Measurements from ENCODE around the gene RNF213.

GRCh38 chr17:80303824-80304223, 43.2 kb downstream of the RNF213 start:
- TF ChIP-seq, protein P1, sequence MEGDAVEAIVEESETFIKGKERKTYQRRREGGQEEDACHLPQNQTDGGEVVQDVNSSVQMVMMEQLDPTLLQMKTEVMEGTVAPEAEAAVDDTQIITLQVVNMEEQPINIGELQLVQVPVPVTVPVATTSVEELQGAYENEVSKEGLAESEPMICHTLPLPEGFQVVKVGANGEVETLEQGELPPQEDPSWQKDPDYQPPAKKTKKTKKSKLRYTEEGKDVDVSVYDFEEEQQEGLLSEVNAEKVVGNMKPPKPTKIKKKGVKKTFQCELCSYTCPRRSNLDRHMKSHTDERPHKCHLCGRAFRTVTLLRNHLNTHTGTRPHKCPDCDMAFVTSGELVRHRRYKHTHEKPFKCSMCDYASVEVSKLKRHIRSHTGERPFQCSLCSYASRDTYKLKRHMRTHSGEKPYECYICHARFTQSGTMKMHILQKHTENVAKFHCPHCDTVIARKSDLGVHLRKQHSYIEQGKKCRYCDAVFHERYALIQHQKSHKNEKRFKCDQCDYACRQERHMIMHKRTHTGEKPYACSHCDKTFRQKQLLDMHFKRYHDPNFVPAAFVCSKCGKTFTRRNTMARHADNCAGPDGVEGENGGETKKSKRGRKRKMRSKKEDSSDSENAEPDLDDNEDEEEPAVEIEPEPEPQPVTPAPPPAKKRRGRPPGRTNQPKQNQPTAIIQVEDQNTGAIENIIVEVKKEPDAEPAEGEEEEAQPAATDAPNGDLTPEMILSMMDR (conservative IDR thresholded peaks at IDR 0.05 in 1 of 2, IDR thresholded peaks at IDR 0.05 in 1 of 2; ENCODE audit: low read depth in 1 of 2, low read length in 2 of 2) = no peak
- no peak for TF ChIP-seq EZH2 (IDR thresholded peaks at IDR 0.05; ENCODE audit: low read length, missing control alignments)

All from fibroblast of lung (primary cell).